HG03135 (cell line): ENCODE data around the gene TACSTD2.
"Not testable (repeated sequence)": the region's sequence is repeated elsewhere in the genome, so short reads cannot be mapped to it uniquely, and the experiment has no call there.

Experiments used
- ATAC-seq: cut with Tn5 transposase; IDR thresholded peaks from one replicate; pipeline ENCODE4 v1.9.1; 2021; ENCODE audit warnings: mild to moderate bottlenecking, moderate library complexity; ENCODE audit not compliant: unreplicated experiment

Gene TACSTD2

GRCh38 chr1:58568271-58568860 is 8.7 kb downstream of the TACSTD2 start:
- ATAC-seq: no peak

GRCh38 chr1:58566339-58566738 is 10.7 kb downstream of the TACSTD2 start:
- no peak for ATAC-seq

- ATAC-seq: not testable (repeated sequence)
Measured at GRCh38 chr1:58563715-58564114, 13.3 kb downstream of the TACSTD2 start.

DNA sequence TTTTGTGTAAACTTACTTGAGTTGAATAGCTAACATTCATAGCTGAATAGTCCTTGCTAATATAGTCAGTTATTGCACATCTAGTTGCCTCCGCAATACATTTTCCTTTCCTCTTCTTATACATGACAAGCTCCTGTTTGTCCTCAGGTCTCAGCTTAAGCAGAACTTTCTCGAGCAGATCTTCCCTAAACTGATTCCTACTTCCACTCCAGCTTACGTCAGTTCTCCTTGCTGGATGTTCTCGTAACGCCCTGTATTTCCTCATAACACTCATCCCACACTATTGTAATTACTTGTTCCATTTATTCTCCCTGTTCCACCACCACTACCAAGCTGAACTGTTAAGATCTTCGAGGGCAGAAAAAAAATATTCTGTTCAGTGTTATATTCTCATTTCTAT is 15.4 kb downstream of the TACSTD2 start:
- no peak for ATAC-seq

DNA sequence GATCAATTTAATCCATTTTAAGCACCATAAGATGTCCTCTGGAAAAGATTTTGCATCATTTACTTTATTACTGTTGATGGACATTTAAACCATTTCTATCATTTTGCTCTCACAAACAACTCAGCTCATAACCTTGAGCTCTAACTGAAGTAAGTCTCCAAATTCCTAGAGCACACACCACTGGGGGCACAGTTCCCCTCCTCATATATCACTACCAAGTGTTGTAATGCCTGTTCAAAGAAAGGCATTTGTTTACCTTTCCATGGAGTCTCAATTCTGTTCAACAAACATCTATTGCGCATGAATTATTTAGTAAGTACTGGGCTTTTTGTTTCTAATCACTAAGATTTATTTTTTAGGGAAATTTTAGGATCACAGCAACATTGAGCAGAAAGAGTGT is 21.7 kb downstream of the TACSTD2 start:
- no peak for ATAC-seq

GRCh38 chr1:58551186-58552140 is 25.6 kb downstream of the TACSTD2 start:
- no peak for ATAC-seq

GRCh38 chr1:58549291-58549690 is 27.8 kb downstream of the TACSTD2 start:
- not testable (repeated sequence) for ATAC-seq

DNA sequence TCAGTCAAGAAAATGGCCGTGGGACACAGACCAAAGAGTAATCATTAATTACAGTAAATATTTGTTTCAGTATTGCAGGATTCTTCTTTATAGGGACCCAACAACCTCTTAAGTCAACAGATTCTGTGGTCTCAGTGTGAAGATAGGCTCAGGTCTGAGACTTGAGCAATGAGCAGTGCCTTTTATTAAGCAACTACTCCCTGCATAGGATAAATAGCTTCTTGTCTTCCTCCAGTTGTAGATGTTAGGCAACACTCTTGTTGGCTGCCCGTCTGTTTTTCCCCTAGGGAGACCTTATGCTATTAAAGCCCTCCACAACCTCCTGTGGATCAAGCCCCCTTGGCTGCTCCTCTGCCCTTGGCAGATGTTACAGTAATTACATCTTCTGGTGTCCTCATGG is 28.7 kb downstream of the TACSTD2 start:
- no peak for ATAC-seq

GRCh38 chr1:58546520-58547308 is 30.3 kb downstream of the TACSTD2 start, which contains the start of gene OMA1:
OMA1 (minus strand) TSS chr1:58546726; CDS start chr1:58539294, 7,432 bp downstream.
- ATAC-seq: peak; percentile 95

GRCh38 chr1:58545591-58546519 is 31.2 kb downstream of the TACSTD2 start:
- ATAC-seq: peak; percentile 51

DNA sequence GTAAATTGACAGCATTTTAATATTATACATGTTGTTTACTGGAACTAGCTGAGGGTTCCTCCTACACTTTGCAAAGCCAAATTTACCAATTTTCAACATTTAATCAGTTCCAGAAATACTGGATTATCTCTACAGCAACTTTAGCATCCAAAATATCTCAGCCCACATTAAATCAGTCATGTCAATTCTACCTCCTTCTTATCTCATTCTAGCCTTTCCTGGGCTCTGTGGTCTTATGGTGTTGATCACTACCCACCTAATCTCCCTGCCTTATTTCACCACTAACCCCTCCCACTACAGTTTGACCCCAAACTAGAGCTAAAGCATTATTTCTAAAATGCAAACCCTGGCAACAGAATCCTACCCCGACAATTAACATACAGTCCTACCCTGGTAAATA is 33.8 kb downstream of the TACSTD2 start:
- ATAC-seq: no peak

DNA sequence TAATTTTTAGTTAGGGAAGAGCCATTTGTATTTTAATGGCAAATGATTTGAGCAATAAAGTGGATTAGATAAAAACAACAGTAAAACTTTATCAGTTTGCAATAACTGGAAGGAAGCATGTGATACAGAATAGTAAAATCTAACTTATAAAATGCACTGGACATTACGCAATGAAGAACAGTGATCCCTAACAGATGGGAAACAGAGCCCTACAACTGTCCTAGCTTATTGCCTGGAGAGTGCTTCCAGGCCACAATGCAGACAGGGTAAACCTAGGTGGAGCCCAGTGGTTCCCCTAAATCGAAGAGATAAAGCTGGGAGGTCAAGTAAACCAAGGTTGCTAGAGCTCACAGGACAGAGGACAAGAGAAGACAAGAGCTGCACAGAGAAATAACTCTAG is 37.5 kb downstream of the TACSTD2 start:
- no peak for ATAC-seq

- ATAC-seq: no peak
Measured at GRCh38 chr1:58538821-58539220, 38.2 kb downstream of the TACSTD2 start.

DNA sequence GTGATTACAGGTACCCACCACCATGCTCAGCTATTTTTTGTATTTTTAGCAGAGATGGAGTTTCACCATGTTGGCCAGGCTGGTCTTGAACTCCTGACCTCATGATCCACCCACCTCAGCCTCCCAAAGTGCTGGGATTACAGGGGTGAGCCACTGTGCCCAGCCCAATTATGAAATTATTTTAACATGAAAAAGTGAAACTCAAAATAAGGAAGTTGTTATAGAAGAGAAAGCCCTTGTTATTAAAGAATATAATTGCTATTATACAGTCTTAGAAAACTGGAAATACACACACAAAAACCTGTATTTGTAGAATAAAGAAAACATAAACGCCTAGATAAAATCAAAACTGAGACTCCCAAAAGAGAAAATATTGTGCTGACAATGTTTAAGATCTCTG is 45.2 kb downstream of the TACSTD2 start:
- not testable (repeated sequence) for ATAC-seq

DNA sequence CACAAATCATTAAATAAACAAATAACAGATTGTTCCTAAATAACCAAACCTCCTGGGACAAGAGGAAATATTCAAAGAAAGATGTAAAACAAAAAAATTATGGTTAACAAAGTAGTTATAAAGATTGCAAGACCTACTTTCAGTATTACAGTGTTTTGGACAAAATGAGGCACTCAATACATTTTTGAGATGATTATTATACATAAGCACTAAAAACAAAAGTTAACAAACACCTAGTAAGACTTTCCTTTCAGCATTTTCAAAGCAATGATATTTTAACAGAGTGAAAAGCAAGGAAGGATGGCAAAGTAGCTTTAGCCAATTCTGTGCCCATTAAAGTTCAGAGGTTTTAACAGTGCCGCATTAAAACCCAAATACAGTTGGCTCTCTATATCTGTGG is 47.8 kb downstream of the TACSTD2 start:
- ATAC-seq: no peak

- ATAC-seq: no peak
Measured at GRCh38 chr1:58528518-58528917, 48.5 kb downstream of the TACSTD2 start.
